ENCODE measurements around the gene LRRC8B. TPM values are rescaled to one million over a fixed set of nuclear protein-coding genes. Genes with fewer than 3 reads are reported as not detected.

LRRC8B gene
- total and polyA plus RNA-seq, 9 of the 15 experiments (the other 6 are each of a cell fraction or from before 2014, with no cell fraction given), result 4.3 to 43.7 (median 14.4) TPM

- no peak for TF ChIP-seq SRSF3 (IDR thresholded peaks at IDR 0.05; ENCODE audit: insufficient read depth, low read length)
- no peak for TF ChIP-seq SRSF1 (IDR thresholded peaks at IDR 0.05; ENCODE audit: low read depth, low read length)
- TF ChIP-seq MNT (conservative IDR thresholded peaks at IDR 0.05), result peak; percentile 61 to 87
- no peak for TF ChIP-seq ZNF717 (CRISPR knock-in tag; IDR thresholded peaks at IDR 0.05)
- TF ChIP-seq CBX1 (IDR thresholded peaks at IDR 0.05; ENCODE audit: low read depth), result no peak
- no peak for TF ChIP-seq CTCFL (IDR thresholded peaks at IDR 0.05; ENCODE audit: borderline replicate concordance, insufficient read depth, low read depth, low read length, poor library complexity, severe bottlenecking)
- TF ChIP-seq SMARCC2 (IDR thresholded peaks at IDR 0.05; ENCODE audit: low read depth), result peak; percentile 100
- no peak for TF ChIP-seq SAFB (IDR thresholded peaks at IDR 0.05; ENCODE audit: borderline replicate concordance, low read depth, low read length)
- TF ChIP-seq POLR2AphosphoS2 (IDR thresholded peaks at IDR 0.05; ENCODE audit: low read length), result no peak
- TF ChIP-seq KLF1 (tag; IDR thresholded peaks at IDR 0.05), result no peak
- TF ChIP-seq POLR2H (tag; IDR thresholded peaks at IDR 0.05; ENCODE audit: low read depth), result peak; percentile 75
- TF ChIP-seq NR1H2 (CRISPR knock-in tag; IDR thresholded peaks at IDR 0.05), result no peak
- TF ChIP-seq E2F4 (CRISPR knock-in tag; IDR thresholded peaks at IDR 0.05; ENCODE audit: low read depth), result no peak
- TF ChIP-seq ZNF274 (IDR thresholded peaks at IDR 0.05; ENCODE audit: borderline replicate concordance, low read depth, low read length), result no peak
- TF ChIP-seq FOXO4 (CRISPR knock-in tag; IDR thresholded peaks at IDR 0.05), result no peak
- peak; percentile 98 for TF ChIP-seq NCOR1 (IDR thresholded peaks at IDR 0.05)
- no peak for TF ChIP-seq NFIX (CRISPR knock-in tag; IDR thresholded peaks at IDR 0.05; ENCODE audit: low read depth)
- TF ChIP-seq MTA1 (IDR thresholded peaks at IDR 0.05; ENCODE audit: borderline replicate concordance), result peak; percentile 93
- peak; percentile 96 to 97 for TF ChIP-seq TRIM24 (IDR thresholded peaks at IDR 0.05)
These were observed 20.8 kb downstream of the LRRC8B start (continued) for GRCh38 chr1:89545264-89546038.
